NCI-H526 (cell line): ENCODE measurements around the gene RTN4.

Experiments
- DNase-seq, 2 experiments: peaks; one replicate each; lab custom pipeline; 2025; lab: John Stamatoyannopoulos, UW

Gene RTN4

GRCh38 chr2:54969295-54969939, 80.8 kb downstream of the RTN4 start:
- DNase-seq = no peak

DNA sequence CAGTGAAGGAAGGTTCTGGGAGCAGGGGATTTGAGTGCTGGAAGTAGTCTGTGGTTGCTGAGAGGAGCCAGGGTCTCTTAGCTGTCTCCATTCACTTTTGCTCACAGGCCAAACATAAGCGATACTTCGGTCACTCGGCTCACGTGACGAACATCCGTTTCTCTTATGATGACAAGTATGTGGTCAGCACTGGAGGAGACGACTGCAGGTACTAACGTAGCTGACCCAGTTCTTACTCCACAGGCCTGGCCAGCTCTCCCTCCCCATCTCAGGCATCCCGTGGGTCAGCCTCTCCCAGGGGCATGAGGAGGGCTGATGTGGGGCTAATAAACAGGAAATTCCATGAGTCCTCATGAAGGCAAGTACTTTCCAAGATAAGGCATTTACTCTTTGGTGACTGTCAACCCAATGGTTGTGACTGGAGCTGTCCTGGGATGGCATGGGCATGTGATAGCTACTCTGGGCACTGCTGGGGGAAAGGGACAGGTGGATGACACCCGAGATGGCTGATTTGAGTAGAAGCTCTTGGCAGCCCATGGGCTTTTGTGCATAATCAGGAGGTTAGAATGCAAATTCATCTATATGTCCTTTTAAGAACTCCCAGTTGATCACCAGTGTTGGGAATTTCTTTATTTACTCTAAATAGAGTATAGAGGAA, 81.6 kb downstream of the RTN4 start:
- peak in 1 of 2 experiments; percentile 48 for DNase-seq

DNA sequence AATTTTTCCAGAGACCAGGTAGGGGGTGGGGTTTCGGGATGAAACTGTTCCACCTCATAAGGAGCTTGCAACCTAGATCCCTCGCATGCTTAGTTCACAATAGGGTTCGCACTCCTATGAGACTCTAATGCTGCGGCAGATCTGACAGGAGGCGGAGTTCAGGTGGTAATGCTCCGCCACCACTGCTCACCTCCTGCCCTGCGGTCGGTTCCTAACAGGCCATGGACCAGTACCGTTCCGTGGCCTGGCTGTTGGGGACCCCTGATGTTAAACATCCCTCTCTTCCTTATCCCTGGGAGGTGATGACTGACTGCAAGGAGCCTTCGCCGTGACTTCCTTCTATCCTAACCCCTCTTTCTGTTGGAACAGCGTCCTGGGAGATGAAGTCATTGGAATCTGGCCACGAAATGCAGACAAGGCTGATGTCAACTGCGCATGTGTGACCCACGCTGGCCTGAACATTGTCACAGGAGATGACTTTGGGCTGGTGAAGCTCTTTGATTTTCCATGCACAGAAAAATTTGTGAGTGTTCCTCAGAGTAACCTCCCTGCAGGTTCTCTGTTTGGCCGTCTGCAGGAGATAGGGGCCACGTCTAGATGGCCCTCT, 82.4 kb downstream of the RTN4 start:
- DNase-seq = no peak

DNA sequence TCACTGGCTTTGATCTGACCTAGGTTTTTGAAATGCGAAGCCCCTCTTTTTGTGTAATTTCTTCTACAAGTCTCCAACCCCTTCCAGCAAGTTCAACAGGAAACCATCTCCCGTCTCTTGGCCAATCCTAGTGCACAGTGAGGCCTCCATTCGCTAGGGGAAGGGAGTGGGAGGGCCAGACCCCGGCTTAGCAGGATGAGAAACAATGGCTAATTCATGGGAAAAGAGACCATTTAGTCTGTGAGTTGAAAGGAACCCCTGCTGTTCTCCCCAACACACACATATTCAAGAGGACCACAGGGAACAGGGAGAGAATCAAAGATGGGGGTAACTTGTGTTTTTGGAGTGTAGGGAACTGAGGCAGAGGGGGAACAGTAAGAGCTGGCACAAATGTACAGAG, 83.0 kb downstream of the RTN4 start:
- no peak for DNase-seq

- peak in 1 of 2 experiments; percentile 52 for DNase-seq
These were observed 83.4 kb downstream of the RTN4 start for GRCh38 chr2:54966837-54967236.

DNA sequence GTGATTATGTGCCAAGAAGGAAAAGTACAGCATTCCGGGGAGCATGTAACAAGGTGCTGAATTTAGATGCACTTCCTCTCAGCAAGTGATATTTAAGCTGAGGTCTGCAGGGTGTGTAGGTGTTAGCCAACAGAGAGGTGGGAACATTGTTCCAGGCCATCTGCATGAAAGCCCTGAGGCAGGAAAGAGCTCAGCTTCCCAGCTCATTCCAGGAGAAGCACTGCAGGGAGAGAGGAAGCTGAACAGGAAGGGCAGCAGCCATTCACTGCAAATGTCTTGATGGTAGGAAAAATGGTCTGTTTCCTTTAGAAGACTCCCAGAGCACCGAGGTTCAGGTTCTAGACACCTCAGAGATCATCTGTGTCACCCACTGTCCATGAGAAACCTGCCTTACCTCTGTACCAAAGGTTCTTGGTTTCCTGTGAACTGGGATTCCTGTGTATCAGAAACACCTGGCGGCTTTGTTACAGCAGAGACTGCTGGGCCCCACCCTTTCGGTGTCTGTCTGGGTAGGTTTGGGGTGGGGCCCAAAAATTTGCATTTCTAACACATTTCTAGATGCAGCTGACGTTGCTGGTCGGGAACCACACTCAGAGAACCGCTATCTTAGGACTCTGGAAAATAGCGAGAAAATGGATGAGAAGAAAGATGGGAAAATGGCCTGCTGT, 84.0 kb downstream of the RTN4 start:
- peak; percentile 71 to 85 for DNase-seq

- no peak for DNase-seq
These were observed 84.8 kb downstream of the RTN4 start for GRCh38 chr2:54965425-54965824.

DNA sequence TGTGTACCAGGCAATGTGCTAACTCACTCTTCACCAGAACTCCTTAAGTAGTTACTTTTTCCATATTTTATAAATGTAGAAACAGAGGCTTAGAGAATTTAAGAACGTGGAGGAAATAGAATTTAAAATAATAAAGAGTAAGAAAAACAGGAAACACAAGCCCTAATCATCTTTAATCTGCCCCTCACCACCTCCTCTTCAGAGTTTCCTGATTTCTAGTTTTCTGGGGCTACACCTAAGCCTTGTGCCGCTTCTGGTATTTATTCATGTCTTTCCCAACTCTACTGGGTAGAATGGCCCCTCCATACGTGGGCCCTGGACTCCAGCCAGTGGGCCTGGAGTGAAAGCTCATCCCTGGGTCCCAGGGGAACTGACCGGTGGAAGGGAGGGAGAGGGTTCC, 85.4 kb downstream of the RTN4 start:
- DNase-seq = no peak

DNA sequence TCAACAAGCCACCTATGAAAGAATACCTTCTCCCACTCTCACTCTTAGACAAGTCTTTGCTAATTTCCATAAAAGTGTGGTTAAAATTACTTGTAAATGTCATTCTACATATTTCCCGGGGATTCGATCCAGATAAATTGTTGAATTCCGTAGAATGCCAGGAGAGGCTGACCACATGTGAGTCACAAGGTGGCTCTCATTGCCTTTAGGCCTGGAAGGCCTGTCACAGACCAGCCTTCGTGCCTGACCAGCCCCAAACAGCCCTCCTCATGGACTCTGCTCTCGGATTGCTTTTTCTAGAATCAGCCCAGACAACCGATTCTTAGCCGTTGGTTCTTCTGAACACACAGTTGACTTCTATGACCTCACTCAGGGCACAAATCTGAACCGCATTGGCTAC, 86.0 kb downstream of the RTN4 start:
- DNase-seq = no peak

GRCh38 chr2:54963476-54963875, 86.8 kb downstream of the RTN4 start:
- DNase-seq = no peak

DNA sequence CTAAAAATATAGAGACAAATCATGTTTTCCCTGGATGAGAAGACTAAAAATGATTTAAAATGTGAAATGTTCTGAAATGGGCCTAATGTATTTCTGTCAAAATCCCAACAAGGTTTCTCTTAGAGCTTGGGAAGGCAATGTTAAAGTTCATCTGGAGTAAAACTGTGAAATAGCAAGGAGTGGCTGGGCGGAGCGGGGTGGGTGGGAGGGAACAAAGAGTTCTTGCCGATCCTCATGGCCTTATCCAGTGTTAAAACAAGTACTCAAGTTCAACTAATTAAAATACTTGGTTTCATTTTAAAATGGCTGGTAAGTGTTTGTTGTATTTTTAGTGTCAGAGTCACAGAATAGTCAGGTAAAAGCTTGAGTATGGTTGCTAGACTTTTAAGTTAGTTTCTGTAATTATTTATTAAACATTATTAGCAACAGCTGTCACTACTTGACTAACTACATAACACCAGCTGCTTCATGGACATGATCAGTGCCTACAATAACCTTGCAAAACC, 87.3 kb downstream of the RTN4 start:
- DNase-seq = no peak

DNA sequence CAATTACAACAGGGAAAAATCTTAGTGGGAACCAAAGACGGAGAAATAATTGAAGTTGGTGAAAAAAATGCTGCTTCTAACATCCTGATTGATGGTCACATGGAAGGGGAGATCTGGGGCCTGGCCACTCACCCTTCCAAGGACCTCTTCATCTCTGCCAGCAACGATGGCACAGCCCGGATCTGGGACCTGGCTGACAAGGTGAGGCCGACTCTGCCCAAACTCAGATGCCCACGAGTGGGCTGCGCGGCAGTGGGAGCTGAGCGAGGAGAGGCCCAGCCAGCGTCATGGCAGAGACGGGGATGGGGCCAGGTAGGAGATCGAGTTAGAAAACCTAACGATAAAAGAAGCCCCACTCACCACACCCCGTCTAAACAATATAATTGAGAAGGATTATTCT, 87.7 kb downstream of the RTN4 start:
- no peak for DNase-seq

GRCh38 chr2:54960164-54960563, 90.1 kb downstream of the RTN4 start:
- peak in 1 of 2 experiments; percentile 17 for DNase-seq

DNA sequence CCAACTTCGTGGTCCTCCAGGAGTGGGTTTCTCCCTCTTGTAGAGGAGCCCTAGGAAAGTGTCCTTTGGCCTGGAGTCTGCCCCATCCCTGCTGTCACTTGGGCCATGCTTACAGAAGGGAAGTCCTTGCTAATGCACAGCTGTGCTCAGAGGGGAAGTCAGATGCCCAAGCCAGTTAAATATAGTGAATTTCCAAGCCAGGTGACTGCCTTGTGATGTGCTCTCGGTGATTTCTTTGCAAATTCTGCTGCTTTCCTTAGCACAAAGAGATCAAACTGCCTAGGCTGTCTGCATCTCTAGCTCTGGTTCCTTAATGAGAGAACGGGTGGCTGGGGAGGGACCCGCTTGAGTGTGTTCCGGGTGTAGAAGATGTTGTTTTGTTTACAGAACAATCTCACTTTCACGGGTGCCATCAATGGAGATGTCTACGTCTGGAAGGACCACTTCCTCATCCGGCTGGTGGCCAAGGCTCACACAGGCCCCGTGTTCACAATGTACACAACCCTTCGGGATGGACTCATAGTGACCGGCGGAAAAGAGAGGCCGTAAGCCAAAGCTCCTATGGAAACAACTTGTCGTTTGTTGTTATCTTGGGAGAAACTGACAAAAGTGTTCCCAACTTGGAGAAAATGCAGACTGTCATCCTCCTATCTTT, 91.4 kb downstream of the RTN4 start:
- no peak for DNase-seq

- DNase-seq = peak in 1 of 2 experiments; percentile 20
These were observed 92.8 kb downstream of the RTN4 start for GRCh38 chr2:54957321-54957999.

DNA sequence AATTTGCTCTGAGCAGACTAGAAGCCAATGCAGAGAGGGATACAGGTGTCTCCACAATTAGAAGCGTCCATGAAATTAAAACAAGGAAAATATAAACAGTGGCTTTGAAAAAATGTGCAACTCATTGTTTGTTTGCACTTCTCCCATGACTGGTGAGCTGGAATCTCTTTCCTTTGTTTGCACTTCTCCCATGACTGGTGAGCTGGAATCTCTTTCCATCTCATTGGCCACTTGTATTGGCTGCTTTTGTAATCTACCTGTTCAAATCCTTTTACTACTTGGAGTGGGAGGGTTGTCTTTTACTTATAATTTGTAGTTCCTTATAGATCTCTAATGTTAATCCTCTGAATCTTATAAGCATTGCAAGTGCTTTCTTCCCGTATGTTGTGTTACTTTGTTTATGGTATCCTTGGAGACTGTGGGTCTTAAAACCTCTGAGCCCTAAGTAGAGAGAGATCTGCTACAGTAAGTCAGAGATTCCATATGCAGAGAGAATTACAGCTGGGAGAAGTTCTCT, 94.1 kb downstream of the RTN4 start:
- DNase-seq = no peak

GRCh38 chr2:54955358-54956110, 94.7 kb downstream of the RTN4 start:
- no peak for DNase-seq

GRCh38 chr2:54954705-54955357, 95.4 kb downstream of the RTN4 start:
- DNase-seq = no peak

DNA sequence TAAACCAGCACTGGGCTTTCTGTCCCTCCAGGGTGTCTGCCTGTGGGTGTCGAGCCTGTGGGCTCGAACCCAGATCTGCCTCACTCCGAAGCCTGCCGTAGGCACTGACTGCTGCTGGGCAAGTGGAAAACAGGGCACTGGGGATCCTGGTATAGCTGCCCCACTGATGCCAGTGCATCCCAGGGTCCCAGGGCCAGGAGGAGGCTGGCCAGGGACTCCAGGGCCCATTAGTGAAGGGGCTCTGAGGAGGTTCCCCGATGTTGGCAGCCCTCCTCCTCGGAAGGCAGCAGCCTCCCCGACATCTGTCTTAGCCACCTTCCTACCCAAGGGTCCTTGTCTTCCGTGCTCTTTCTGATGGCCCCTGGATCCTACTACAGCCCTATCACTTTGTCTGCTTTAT, 96.1 kb downstream of the RTN4 start:
- no peak for DNase-seq

DNA sequence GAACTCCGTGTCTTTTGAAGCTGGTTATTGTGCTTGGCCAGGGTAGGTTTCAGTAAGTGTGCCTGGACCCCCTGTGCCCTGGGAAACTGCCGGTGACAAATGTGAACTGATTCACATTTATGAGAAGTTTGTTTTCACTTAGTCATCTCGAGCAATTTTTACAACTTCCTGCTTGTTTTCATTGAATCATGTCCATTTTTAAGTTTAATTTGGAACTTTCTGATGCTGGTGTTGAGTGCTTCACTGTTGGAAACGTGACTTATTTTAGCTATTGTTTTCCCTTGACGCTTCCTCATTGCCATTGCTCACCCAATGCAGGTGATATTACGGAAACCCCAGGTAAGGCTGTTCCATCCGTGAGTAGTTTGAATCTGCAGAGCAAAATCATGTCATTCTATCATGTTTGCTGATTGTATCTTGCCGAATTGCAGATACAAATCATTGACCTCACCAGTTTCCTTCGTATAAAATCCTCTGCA, 97.2 kb downstream of the RTN4 start:
- DNase-seq = no peak
